ENCODE measurements around the gene ZP1. TPM values are rescaled to one million over a fixed set of nuclear protein-coding genes. Genes with fewer than 3 reads are reported as not detected.
A peak's percentile ranks its signal among the peaks of the same experiment; 100 is the strongest.

The ZP1 gene
- total and polyA plus RNA-seq, 2 of the 13 experiments (the other 11 are each of a cell fraction or from before 2014, with no cell fraction given), result 0.16 TPM; not detected in 1

- TF ChIP-seq ZNF687 (CRISPR knock-in tag; IDR thresholded peaks at IDR 0.05), result peak; percentile 50
- no peak for TF ChIP-seq CREB1 (IDR thresholded peaks at IDR 0.05)
- TF ChIP-seq CREB1 (CRISPR knock-in tag; IDR thresholded peaks at IDR 0.05), result no peak
- TF ChIP-seq SP2 (CRISPR knock-in tag; IDR thresholded peaks at IDR 0.05), result no peak
- TF ChIP-seq NFIB (CRISPR knock-in tag; IDR thresholded peaks at IDR 0.05; ENCODE audit: borderline replicate concordance), result no peak
- no peak for TF ChIP-seq NRL (CRISPR knock-in tag; IDR thresholded peaks at IDR 0.05; ENCODE audit: borderline replicate concordance)
- no peak; the same call in 1 of the 2 replicates for TF ChIP-seq ZNF24 (IDR thresholded peaks at IDR 0.05)
- TF ChIP-seq UBTF (CRISPR knock-in tag; IDR thresholded peaks at IDR 0.05), result no peak
- peak; percentile 43; the same call in 1 of the 2 replicates for TF ChIP-seq ZNF34 (CRISPR knock-in tag; IDR thresholded peaks at IDR 0.05; ENCODE audit: borderline replicate concordance)
- TF ChIP-seq SNAPC2 (CRISPR knock-in tag; IDR thresholded peaks at IDR 0.05), result no peak
- no peak for TF ChIP-seq BRD4 (CRISPR knock-in tag; IDR thresholded peaks at IDR 0.05)
- no peak for TF ChIP-seq LCORL (IDR thresholded peaks at IDR 0.05)
- TF ChIP-seq LCORL (CRISPR knock-in tag; IDR thresholded peaks at IDR 0.05), result 0 out of 2 replicates have a peak, but pooled peaks have one; percentile 14
- TF ChIP-seq MEF2D (CRISPR knock-in tag; IDR thresholded peaks at IDR 0.05), result 0 out of 2 replicates have a peak, but pooled peaks have one; percentile 25
- no peak; the same call in 1 of the 2 replicates for TF ChIP-seq PHF21A (CRISPR knock-in tag; IDR thresholded peaks at IDR 0.05)
- TF ChIP-seq ZNF572 (CRISPR knock-in tag; IDR thresholded peaks at IDR 0.05), result no peak
- no peak for TF ChIP-seq ERF (CRISPR knock-in tag; IDR thresholded peaks at IDR 0.05)
- no peak for TF ChIP-seq RCOR2 (CRISPR knock-in tag; IDR thresholded peaks at IDR 0.05)
- no peak for TF ChIP-seq PRMT3 (CRISPR knock-in tag; IDR thresholded peaks at IDR 0.05; ENCODE audit: borderline replicate concordance, low read depth)
- no peak for TF ChIP-seq FOXA1 (IDR thresholded peaks at IDR 0.05)
- TF ChIP-seq FOXA1 (CRISPR knock-in tag; IDR thresholded peaks at IDR 0.05), result no peak
- TF ChIP-seq ZNF230 (CRISPR knock-in tag; IDR thresholded peaks at IDR 0.05), result 0 out of 2 replicates have a peak, but pooled peaks have one; percentile 6
- TF ChIP-seq CBFB (CRISPR knock-in tag; IDR thresholded peaks at IDR 0.05), result no peak
- TF ChIP-seq GATA4 (IDR thresholded peaks at IDR 0.05; ENCODE audit: borderline replicate concordance, low read depth), result no peak
- TF ChIP-seq TBP (CRISPR knock-in tag; IDR thresholded peaks at IDR 0.05), result no peak
These were observed 23.1 kb upstream of the ZP1 start (continued) for GRCh38 chr11:60844045-60844869.
